GM19193 (cell line): Measurements from ENCODE around the gene ADK.

Source experiments
- POLR2A ChIP-seq: IDR thresholded peaks from 4 replicates; pipeline ENCODE4 v1.6.1; 2011; ENCODE audit not compliant: insufficient read depth, insufficient read length; ENCODE audit errors: extremely low read depth

Gene ADK

DNA sequence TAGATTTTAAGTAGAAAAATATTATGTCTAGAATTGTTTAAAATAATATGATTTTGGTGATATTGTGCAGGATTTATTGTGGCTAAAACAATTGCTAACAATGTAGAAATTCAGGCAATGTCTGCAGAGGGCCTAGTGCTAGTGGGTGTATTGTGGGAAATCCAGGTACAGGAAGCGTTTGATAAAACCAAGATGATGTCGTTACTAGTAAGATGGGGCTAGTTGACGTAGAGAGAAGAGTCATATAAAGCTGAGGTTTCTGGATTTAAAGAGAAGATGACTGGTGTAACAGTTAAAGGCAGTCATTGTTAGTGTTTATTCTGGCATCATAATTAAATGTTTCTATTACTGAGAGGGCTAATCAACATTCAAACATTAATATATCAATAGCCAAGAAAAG is 43.5 kb downstream of the ADK start:
- no peak for TF ChIP-seq POLR2A

DNA sequence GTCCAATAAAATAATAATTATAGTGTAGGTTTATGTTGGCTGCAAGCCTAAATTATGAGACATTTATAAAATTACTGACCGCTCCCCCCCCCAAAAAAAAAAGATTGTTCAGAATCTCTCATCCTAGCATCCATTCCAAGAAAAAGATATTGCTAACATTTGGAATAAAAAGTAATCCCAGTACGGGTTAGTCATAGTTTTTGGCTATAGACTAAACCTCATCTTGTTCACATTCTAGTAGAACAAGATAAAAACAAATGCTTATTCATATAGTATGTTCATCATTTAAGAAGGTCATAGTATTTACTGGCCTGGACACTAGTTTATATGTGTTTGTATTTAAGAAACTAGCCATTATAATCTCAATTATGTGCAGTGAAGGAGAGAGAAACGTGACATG is 44.0 kb downstream of the ADK start:
- no peak for TF ChIP-seq POLR2A

DNA sequence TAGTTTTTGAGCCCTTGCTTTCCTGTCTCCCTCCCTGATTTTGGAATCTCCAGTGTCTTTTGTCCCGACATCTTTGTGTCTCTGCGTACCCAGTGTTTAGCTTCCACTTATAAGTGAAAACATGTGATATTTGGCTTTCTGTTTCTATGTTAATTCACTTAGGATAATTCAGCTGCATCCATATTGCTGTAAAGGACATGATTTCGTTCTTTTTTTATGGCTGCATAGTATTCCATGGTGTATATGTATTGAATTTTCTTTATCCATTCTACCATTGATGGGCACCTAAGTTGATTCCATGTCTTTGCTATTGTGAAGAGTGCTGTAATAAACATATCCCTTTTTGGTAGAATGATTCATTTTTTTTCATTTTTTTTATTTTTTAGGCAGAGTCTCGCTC is 48.3 kb downstream of the ADK start:
- TF ChIP-seq POLR2A = no peak

DNA sequence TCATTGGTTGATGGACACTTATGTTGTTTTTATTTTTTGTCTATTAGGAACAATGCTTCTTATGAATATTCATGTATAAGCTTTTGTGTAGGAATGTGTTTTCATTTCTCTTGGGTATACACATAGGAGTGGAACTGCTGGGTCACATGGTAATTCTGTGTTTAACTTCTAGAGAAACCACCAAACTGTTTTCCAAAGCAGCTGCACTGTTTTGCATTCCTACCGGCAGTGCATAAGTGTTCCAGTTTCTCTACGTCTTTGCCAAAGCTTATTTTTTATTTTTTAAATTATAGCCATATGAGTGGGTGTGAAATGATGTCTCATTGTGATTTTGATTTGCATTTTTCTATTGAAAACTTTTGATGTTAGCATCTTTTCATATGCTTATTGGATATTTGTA is 51.3 kb downstream of the ADK start:
- no peak for TF ChIP-seq POLR2A

DNA sequence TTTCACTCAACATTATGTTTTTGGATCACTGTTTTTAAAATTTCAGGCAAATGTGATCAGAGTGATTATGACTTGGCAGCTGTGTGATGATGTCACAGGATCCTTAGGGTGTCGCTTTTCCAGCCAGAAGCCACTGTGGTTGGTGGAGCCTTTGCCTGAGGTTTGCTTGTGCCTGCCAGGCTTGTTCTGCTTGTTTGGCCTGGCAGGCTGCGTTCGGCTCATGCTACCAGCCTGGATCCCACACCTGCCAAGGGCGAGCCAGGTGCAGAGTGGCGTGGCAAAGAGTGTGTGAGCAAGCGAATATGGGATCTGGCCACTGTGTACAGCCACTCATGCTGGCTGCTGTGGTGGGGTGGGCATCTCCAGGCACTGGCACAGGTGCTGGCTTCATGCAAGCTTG is 55.7 kb downstream of the ADK start:
- no peak for TF ChIP-seq POLR2A

DNA sequence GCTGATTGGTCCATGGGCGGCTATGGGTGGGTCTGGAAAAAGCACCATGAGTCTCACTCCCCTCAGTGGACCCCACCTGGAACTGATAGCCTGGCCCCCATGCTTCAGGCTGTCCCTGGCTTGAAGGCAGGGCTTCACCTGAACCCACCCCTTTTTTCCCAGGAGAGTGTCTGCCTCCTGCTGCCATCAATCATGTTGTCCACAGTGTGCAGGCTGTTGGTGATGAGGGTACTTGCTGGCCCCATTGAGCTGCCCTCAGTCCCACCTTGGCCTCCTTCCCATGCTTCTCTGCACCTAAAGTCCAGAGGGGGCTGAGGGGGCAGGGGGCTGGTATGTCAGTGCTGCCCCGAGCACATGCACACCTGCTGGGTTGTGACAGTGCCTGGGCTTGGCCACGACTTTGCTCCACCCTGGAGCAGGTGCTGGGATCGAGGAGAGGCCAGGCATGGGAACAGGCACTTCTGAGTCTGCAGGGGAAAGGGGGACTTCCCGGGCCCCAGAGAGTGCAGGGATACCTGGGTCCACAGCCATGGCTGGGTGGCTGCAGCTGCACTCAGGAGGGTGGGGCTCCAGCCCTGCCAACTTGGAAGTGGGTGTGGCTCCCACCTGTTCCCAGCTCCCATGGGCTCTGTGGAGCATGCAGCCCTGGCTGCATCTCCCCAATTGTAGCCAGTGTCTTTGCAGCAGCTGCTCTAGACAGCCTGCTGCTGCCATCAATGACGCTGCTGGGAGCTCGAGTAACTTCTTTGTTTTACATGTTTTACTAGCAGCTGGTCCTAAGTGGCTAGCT is 56.9 kb downstream of the ADK start:
- no peak for TF ChIP-seq POLR2A

DNA sequence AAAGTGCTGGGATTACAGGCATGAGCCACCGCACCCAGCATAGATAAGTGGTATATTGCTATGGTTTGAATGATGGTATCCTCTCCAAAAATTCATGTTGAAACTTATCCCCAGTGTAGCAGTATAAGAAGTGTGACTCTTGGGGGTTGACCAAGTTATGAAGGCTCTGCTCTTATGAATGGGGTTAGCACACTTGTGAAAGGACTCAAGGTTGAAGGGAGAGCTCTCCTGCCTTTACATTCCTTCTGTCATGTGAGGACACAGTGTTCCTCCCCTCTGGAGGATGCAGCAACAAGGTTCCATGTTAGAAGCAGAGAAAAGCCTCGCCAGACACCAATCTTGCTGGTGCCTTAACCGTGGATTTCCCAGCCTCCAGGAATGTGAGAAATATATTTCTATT is 58.0 kb downstream of the ADK start:
- no peak for TF ChIP-seq POLR2A

DNA sequence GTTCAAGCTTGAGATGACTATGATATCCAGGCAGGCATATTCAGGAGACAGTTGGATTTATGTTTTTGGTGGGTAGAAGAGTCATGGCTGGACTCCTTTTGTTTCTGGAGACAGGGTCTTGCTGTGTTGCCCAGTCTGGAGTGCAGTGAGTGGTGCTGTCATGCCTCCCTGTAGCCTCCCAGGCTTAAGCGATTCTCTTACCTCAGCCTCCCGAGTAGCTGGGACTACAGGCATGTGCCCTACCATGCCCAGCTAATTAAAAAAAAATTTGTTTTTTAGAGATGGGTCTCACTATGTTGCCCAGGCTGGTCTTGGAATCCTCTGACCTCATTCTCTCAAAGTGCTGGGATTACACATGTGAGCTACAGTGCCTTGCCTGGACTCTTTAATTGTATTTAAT is 62.0 kb downstream of the ADK start:
- TF ChIP-seq POLR2A = no peak

DNA sequence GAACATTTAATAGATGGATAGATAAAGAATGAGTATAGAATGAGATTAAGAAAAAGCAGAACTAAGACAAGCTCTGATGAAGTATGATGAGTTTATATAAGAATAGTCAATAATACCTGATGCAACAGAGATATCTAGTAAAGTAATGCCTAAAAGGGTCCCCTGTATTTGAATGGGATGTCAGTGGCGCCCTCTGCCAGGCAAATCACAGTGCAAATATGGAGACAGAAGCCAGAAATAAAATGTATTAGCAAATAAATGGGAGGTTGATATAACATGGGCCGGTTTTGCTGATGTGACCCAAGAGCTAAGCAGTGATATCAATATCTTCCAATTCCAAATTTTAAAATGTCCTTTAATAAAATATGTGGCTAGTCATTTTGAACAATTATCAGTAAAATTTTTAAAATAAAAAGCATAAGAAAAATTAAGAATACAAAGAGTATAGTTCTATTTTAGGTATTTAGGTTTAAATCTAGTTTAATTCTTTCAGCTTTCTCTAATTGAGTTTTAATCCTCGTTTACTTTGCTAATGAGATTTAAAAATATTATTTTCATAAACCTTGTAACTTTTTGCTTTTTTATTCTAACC is 62.6 kb downstream of the ADK start:
- TF ChIP-seq POLR2A = no peak

DNA sequence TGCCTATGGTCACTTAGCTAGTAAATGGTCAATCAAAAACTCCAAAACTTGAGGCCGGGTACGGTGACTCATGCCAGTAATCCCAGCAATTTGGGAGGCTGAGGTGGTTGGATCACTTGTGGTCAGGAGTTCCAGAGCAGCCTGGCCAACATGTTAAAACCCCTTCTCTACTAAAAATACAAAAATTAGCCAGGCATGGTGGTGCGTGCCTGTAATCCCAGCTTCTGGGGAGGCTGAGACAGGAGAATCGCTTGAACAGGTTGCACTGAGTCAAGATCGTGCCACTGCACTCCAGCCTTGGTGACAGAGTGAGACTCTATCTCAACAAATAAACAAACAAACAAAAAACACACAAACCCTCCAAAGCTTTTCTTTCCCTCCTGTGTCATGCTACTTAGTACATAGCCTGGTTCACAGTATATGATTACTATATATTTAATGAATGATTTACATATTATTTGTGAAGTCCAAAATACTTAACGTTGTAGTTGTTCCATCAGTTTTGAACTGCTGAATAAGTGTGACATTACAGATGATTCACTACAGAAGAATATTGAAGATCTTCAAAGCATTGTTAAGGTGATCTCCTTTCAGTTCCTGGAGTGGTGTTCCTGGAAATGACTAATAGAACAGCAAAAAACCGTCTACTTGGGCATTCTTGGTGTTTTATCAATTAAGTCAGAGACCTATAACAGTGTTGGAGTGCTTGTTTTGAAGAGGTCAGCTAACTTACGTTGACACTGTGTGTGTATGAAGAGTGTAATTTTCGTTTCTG is 72.9 kb downstream of the ADK start:
- no peak for TF ChIP-seq POLR2A

DNA sequence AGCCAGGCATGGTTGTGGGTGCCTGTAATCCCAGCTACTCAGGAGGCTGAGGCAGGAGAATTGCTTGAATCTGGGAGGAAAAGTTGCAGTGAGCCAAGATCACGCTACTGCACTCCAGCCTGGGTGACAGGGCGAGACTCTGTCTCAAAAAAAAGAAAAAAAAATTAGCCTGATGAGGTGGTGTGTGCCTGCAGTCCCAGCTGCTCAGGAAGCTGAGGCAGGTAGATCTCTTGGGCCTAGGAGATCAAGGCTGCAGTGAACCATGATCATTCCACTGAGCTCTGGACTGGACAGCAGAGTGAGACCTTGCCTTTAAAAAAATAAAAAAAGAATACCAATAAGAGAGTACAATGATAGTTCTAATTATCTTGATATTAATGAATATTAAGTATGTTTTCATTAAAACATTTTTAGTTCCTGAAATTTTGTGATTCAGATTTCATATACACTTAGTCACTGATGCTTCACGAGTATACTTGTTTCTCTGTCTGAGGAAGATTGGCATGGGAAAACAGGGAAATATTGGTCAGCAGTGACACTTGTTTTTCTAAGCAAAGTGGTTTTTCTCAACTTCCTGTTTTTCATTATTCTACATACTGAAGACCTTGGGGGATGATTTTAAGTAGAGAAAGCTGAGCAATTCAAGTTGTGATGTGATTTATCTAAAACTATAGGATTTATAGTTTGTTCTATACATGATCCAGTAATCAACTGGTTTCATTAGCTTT is 76.8 kb downstream of the ADK start:
- no peak for TF ChIP-seq POLR2A

DNA sequence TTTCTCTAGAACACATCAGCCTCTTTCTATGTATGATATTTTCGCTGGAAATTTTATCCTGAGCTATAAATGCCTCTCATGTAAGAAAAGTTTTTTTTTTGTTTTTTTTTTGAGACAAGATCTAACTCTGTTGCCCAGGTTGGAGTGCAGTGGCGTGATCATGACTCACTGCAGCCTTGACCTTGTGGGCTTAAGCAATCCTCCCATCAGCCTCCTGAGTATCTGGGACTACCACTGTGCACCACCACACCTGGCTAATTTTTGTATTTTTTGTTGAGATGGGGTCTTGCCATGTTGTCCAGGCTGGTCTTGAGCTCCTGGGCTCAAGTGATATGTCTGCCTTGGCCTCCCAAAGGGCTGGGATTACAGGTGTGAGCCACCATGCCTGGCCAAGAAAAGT is 80.4 kb downstream of the ADK start:
- TF ChIP-seq POLR2A = no peak

DNA sequence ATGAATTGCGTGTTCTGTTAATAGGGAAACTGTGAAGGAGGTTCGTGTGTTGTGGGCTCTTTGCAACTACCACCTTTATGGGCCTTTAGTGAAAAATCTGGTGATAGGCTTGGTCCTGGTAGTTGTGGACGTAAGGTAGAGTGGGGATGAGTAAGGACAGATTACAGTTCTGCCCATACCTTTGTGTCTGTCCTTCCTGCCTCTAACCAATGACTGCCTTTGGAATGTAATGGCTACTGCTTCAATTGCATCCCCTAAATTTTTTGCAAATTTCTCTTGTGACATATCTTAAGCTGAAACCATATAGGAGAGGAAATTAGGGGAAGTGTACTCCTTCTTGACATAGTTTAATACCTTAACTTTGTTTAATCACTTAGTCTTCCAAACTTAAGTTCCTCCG is 82.3 kb downstream of the ADK start:
- TF ChIP-seq POLR2A = no peak

DNA sequence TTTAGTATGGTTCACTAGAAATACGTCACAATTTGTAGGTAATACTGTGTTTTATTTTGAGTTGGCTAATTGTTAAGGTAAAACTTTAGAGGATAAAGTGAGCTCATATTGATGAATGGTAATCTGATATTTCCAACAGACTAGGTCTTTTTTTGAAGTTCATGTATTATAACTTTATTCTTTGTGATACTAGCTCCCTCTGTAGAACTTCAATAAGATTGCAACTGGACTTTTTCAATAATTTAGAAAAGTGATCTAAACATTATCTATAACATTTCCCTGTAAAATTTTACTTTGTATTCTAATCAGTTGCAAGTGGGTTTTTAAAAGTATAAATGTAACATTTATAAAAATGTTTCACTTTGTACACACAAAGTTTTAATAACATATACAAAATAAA is 83.5 kb downstream of the ADK start:
- no peak for TF ChIP-seq POLR2A

DNA sequence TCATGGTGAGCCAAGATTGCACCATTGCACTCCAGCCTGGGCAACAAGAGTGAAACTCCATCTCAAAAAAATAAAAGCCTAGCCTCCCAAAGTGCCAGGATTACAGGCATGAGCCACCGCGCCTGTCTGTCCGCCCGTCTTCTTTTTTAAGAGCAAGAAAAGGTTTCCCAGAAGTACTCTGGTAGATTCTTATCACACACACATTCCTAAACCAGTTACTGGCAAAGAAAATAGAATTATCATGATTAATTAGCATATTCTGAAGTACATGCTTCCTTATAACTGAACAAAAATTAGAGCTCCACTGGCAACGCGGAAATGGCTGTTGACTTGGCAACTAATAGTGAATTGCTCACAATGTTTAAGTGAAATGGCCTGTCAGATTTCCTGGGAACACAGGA is 87.0 kb downstream of the ADK start:
- no peak for TF ChIP-seq POLR2A

DNA sequence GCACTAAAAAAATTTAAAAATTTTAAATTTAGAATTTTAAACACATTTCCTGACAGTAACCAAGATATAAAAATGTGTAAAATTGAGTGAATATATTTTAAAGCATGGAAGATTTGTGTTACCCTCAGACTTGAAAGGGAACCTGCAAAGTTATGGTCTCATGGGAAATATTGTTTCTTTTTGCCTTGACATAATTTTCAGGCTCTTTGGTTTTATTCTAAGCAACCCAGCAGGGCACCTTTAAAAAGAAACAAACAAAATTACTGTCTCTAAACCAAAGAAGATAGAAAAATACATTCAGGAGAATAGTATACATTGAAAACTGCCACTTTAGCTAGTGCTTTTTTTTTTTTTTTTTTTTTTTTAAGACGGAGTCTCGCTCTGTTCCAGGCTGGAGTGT is 87.5 kb downstream of the ADK start:
- no peak for TF ChIP-seq POLR2A

DNA sequence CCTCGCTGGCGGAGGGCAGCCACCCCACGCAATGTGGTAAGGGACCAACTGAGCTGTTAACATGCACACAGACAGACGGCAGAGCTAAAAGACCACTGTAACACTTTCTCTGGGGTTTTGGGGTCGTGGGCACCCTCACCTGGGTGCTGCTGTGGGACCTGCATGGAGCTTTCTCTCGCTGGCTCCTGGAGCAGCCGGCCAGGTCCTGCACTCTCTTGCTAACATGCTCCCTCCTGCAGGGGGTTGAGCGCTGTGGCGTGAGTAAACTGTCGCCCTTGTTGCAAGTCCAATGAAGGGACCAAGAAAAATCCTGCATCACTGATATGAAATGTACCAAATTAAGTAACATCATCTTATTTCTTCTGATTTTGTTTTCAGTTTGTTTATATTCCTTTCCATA is 92.0 kb downstream of the ADK start:
- no peak for TF ChIP-seq POLR2A
